Breast epithelium (tissue), 4 donors: Measurements from ENCODE around the gene PRSS2. TPM values are rescaled to one million over a fixed set of nuclear protein-coding genes. Genes with fewer than 3 reads are reported as not detected.

ENCODE experiments used
- DNase-seq, 2 donors: peaks; one replicate each; pipeline ENCODE4 v3.0.0-alpha.2; 2019; ENCODE audit warnings: low spot score in 2 of 2
- H3K27ac ChIP-seq, 2 donors: fragments of 200-600 bp; sonication (generic) in 1 of 2; one replicate each; pipeline ENCODE4 v1.5.1; 2016 to 2019; ENCODE audit warnings: mild to moderate bottlenecking in 1 of 2
- H3K27me3 ChIP-seq, 2 donors: fragments of 200-600 bp; sonication (generic) in 1 of 2; one replicate each; pipeline versions ENCODE4 v1.5.1 to v1.6.0; 2017 to 2019; ENCODE audit warnings: control low read depth in 1 of 2, mild to moderate bottlenecking in 1 of 2
- H3K36me3 ChIP-seq: fragments of 200-600 bp; one replicate; pipeline ENCODE4 v1.5.1; 2019
- H3K4me1 ChIP-seq, 2 donors: fragments of 200-600 bp; sonication (generic); one replicate each; pipeline ENCODE4 v1.5.1; 2016 to 2019; ENCODE audit warnings: control low read depth in 1 of 2
- H3K4me3 ChIP-seq, 3 donors: fragments of 200-600 bp; sonication (generic); 1 replicate in 2 of 3; 2 replicates in 1 of 3; pipeline ENCODE4 v1.5.1; 2016 to 2019; ENCODE audit warnings: mild to moderate bottlenecking in 3 of 3, moderate library complexity in 2 of 3
- H3K9me3 ChIP-seq, 2 donors: fragments of 200-600 bp; sonication (generic) in 1 of 2; one replicate each; pipeline ENCODE4 v1.5.1; 2016 to 2019; ENCODE audit warnings: control low read depth in 1 of 2
- CTCF ChIP-seq, 3 donors: fragments of 450-650 bp; IDR thresholded peaks; one replicate each; pipeline ENCODE4 v1.5.1; 2016 to 2017; ENCODE audit warnings: antibody characterized with exemption in 3 of 3, mild to moderate bottlenecking in 3 of 3, moderate library complexity in 3 of 3
- POLR2A ChIP-seq: fragments of 450-650 bp; IDR thresholded peaks from one replicate; pipeline ENCODE4 v1.6.1; 2016; ENCODE audit warnings: antibody characterized with exemption, mild to moderate bottlenecking, moderate library complexity
- POLR2AphosphoS5 ChIP-seq, 3 donors: sonication (generic); formaldehyde crosslinking; IDR thresholded peaks; one replicate each; pipeline ENCODE4 v1.6.1; 2017; ENCODE audit warnings: antibody characterized with exemption in 3 of 3
- intact Hi-C: fragments of 100-400 bp; cut with DNase I; formaldehyde crosslinking; loops from one replicate; pipeline ENCODE4 v1.15.1; 2023; ENCODE audit warnings: low total_unique reads
- total RNA-seq, 3 donors: library from RNA; depleted of rRNA; stranded (reverse); fragments of >200 nt; gene quantifications; one replicate each; pipeline ENCODE4 v1.1.0, GENCODE V29; 2016

Gene PRSS2
- total RNA-seq, 3 donors from 2014 or later: not detected

GRCh38 chr7:142798451-142799436 is 28.0 kb downstream of the PRSS2 start:
- Histone ChIP-seq H3K9me3 (no peaks in the 10 kb centered on the region), H3K4me1 (peaks cover 0 to 7% of the 10 kb centered on the region in 2 donors), H3K27ac (no peak overlapping the region), H3K27me3 (peaks cover 2 to 47% of the 10 kb centered on the region in 2 donors), H3K36me3 (no peaks in the 10 kb centered on the region), H3K4me3 (peak overlapping the region in 2 of 3 donors; percentile 44 to 67)
- TF ChIP-seq POLR2AphosphoS5 (IDR thresholded peaks at IDR 0.05) (no peak), CTCF (IDR thresholded peaks at IDR 0.05) (no peak), POLR2A (no peak)
- peak in 1 of 2 donors; percentile 3 for DNase-seq
- intact Hi-C loops: no loop called here

DNA sequence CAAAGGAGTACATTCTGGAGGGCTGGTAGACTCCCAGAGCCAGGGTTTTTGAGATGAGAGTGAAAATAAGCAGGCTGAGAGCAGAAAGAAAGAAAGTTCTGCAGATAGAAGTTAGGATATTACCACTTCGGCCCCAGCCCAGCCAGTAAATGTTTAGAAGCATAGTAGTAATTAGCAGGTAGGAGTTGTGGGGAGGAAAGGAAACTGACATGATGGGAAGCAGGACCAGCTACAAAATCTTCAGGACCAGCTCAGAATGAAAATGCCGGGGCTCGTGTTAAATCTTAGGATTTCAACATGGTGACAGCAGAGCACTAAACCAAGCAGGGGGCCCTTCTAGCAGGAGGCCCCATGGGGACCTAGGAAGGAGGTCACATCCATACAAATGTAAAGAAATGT is 28.7 kb downstream of the PRSS2 start:
- Histone ChIP-seq H3K9me3 (no peaks in the 10 kb centered on the region), H3K27ac (no peak overlapping the region), H3K4me1 (peaks cover 0 to 7% of the 10 kb centered on the region in 2 donors), H3K4me3 (no peak overlapping the region), H3K27me3 (peaks cover 2 to 47% of the 10 kb centered on the region in 2 donors), H3K36me3 (no peaks in the 10 kb centered on the region)
- intact Hi-C loops: no loop called here
- no peak for DNase-seq
- no peak for TF ChIP-seq POLR2AphosphoS5 (IDR thresholded peaks at IDR 0.05)
- no peak for TF ChIP-seq CTCF (IDR thresholded peaks at IDR 0.05)
- TF ChIP-seq POLR2A: no peak

DNA sequence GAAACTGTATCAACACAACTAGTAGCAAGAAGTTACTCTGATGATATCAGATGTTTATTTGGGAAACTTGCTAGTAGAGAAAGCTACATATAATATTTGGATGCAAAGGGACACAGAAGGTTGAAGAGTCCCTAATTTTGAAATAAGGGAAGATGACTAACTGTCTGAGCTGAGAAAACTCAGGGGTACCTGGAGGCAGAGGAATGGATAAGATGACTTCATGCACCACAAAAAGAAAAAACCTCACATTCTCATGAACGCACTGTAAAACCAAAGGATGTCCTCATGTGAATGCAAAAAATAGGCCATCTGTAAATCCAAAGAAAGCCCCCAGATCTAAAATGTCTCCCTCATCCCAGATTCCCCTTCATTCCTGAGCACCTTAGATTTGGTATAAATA is 29.3 kb downstream of the PRSS2 start:
- DNase-seq: no peak
- Histone ChIP-seq H3K27ac (no peak overlapping the region), H3K27me3 (peaks cover 2 to 44% of the 10 kb centered on the region in 2 donors), H3K4me1 (peaks cover 0 to 7% of the 10 kb centered on the region in 2 donors), H3K9me3 (no peaks in the 10 kb centered on the region), H3K4me3 (no peak overlapping the region), H3K36me3 (no peaks in the 10 kb centered on the region)
- TF ChIP-seq CTCF (IDR thresholded peaks at IDR 0.05): no peak
- no peak for TF ChIP-seq POLR2A
- TF ChIP-seq POLR2AphosphoS5 (IDR thresholded peaks at IDR 0.05): no peak
- intact Hi-C loops: loop anchor here (5.0 kb wide), 1 partner anchor 263 kb away; no protein-coding TSS in a partner anchor

DNA sequence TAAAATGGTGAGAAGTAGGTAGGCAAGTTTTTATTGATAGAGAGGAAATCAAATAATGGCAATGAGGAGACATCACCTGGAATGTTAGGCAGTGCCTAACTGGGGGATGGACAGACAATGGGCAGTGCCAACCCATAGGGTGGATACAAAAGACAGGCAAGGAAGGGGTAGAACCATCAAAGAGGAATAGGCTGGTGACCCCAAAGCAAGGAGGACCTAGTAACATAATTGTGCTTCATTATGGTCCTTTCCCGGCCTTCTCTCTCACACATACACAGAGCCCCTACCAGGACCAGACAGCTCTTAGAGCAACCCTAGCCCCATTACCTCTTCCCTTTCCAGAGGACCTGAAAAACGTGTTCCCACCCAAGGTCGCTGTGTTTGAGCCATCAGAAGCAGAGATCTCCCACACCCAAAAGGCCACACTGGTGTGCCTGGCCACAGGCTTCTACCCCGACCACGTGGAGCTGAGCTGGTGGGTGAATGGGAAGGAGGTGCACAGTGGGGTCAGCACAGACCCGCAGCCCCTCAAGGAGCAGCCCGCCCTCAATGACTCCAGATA is 30.0 kb downstream of the PRSS2 start:
- Histone ChIP-seq H3K27ac (no peak overlapping the region), H3K9me3 (no peaks in the 10 kb centered on the region), H3K36me3 (no peaks in the 10 kb centered on the region), H3K27me3 (peaks cover 2 to 37% of the 10 kb centered on the region in 2 donors), H3K4me1 (peaks cover 0 to 7% of the 10 kb centered on the region in 2 donors), H3K4me3 (no peak overlapping the region)
- TF ChIP-seq POLR2AphosphoS5 (IDR thresholded peaks at IDR 0.05): no peak
- TF ChIP-seq CTCF (IDR thresholded peaks at IDR 0.05): no peak
- TF ChIP-seq POLR2A: no peak
- intact Hi-C loops: loop anchor here (5.0 kb wide), 1 partner anchor 263 kb away; no protein-coding TSS in a partner anchor
- DNase-seq: no peak
